ENCODE measurements around the gene CCDC152.

CCDC152 gene

GRCh38 chr5:42785756-42786155, 29.1 kb downstream of the CCDC152 start:
- TF ChIP-seq CTCF (conservative IDR thresholded peaks at IDR 0.05; ENCODE audit: low read length) = no peak
- no peak for TF ChIP-seq EZH2phosphoT487 (IDR thresholded peaks at IDR 0.05; ENCODE audit: borderline replicate concordance)
- Histone ChIP-seq H3K9me2 (replicated peaks; ENCODE audit: low read depth, low read length) (no peaks in the 10 kb centered on the region), H3K9me3 (ENCODE audit: insufficient read depth, low read depth, low read length) (peaks cover 20% of the 10 kb centered on the region; the same call in 1 of the 2 replicates)

GRCh38 chr5:42787073-42787472, 30.5 kb downstream of the CCDC152 start:
- no peaks in the 10 kb centered on the region for H4K20me1 ChIP-seq (ENCODE audit: insufficient read depth, low read length, poor library complexity, severe bottlenecking)
- TF ChIP-seq EZH2phosphoT487 (IDR thresholded peaks at IDR 0.05; ENCODE audit: borderline replicate concordance) (no peak), CTCF (conservative IDR thresholded peaks at IDR 0.05; ENCODE audit: low read length) (no peak)
- peaks cover 20% of the 10 kb centered on the region; the same call in 1 of the 2 replicates for H3K9me3 ChIP-seq (ENCODE audit: insufficient read depth, low read depth, low read length)
- no peaks in the 10 kb centered on the region for H3K79me2 ChIP-seq (ENCODE audit: insufficient read depth, low read length)
- H3K4me2 ChIP-seq (ENCODE audit: low read depth, low read length, poor library complexity, severe bottlenecking) = no peak overlapping the region
- H3K4me3 ChIP-seq (ENCODE audit: low read length, poor library complexity, severe bottlenecking) = no peak overlapping the region
- no peaks in the 10 kb centered on the region for H3K36me3 ChIP-seq (ENCODE audit: insufficient read depth, low read length)
- no peak overlapping the region for H2AFZ ChIP-seq (ENCODE audit: low read length)
- no peaks in the 10 kb centered on the region for H3F3A ChIP-seq (ENCODE audit: low read depth)
- no peak overlapping the region for H3K9ac ChIP-seq (ENCODE audit: low read depth, low read length, poor library complexity, severe bottlenecking)
- H3K4me1 ChIP-seq (ENCODE audit: insufficient read depth, low read length, poor library complexity, severe bottlenecking) = peaks cover 19% of the 10 kb centered on the region
- H3K9me2 ChIP-seq (replicated peaks; ENCODE audit: low read depth, low read length) = no peaks in the 10 kb centered on the region
- no peaks in the 10 kb centered on the region for H3K27me3 ChIP-seq (ENCODE audit: insufficient read depth, low read length, poor library complexity, severe bottlenecking)

More at GRCh38 chr5:42785756-42786155, 29.1 kb downstream of the CCDC152 start:
- no peak overlapping the region for H3K4me2 ChIP-seq (ENCODE audit: low read depth, low read length, poor library complexity, severe bottlenecking)
- no peaks in the 10 kb centered on the region for H3K27me3 ChIP-seq (ENCODE audit: insufficient read depth, low read length, poor library complexity, severe bottlenecking)
- H3K4me1 ChIP-seq (ENCODE audit: insufficient read depth, low read length, poor library complexity, severe bottlenecking) = peaks cover 6% of the 10 kb centered on the region
- H3F3A ChIP-seq (ENCODE audit: low read depth) = no peaks in the 10 kb centered on the region
- no peaks in the 10 kb centered on the region for H4K20me1 ChIP-seq (ENCODE audit: insufficient read depth, low read length, poor library complexity, severe bottlenecking)
- H2AFZ ChIP-seq (ENCODE audit: low read length) = no peak overlapping the region
- no peaks in the 10 kb centered on the region for H3K36me3 ChIP-seq (ENCODE audit: insufficient read depth, low read length)
- no peak overlapping the region for H3K9ac ChIP-seq (ENCODE audit: low read depth, low read length, poor library complexity, severe bottlenecking)
- no peak overlapping the region for H3K4me3 ChIP-seq (ENCODE audit: low read length, poor library complexity, severe bottlenecking)
- no peaks in the 10 kb centered on the region for H3K79me2 ChIP-seq (ENCODE audit: insufficient read depth, low read length)

- no peaks in the 10 kb centered on the region for H4K20me1 ChIP-seq (ENCODE audit: insufficient read depth, low read length, poor library complexity, severe bottlenecking)
- peaks cover 26% of the 10 kb centered on the region for H3K4me1 ChIP-seq (ENCODE audit: insufficient read depth, low read length, poor library complexity, severe bottlenecking)
- H2AFZ ChIP-seq (ENCODE audit: low read length) = no peak overlapping the region
- H3K9ac ChIP-seq (ENCODE audit: low read depth, low read length, poor library complexity, severe bottlenecking) = no peak overlapping the region
- no peaks in the 10 kb centered on the region for H3K36me3 ChIP-seq (ENCODE audit: insufficient read depth, low read length)
- H3K79me2 ChIP-seq (ENCODE audit: insufficient read depth, low read length) = no peaks in the 10 kb centered on the region
- H3K9me2 ChIP-seq (replicated peaks; ENCODE audit: low read depth, low read length) = no peaks in the 10 kb centered on the region
- no peak overlapping the region for H3K4me3 ChIP-seq (ENCODE audit: low read length, poor library complexity, severe bottlenecking)
- peaks cover 20% of the 10 kb centered on the region; the same call in 1 of the 2 replicates for H3K9me3 ChIP-seq (ENCODE audit: insufficient read depth, low read depth, low read length)
- no peaks in the 10 kb centered on the region for H3K27me3 ChIP-seq (ENCODE audit: insufficient read depth, low read length, poor library complexity, severe bottlenecking)
- no peaks in the 10 kb centered on the region for H3F3A ChIP-seq (ENCODE audit: low read depth)
- TF ChIP-seq EZH2phosphoT487 (IDR thresholded peaks at IDR 0.05; ENCODE audit: borderline replicate concordance) = no peak
- TF ChIP-seq CTCF (conservative IDR thresholded peaks at IDR 0.05; ENCODE audit: low read length) = no peak
- no peak overlapping the region for H3K4me2 ChIP-seq (ENCODE audit: low read depth, low read length, poor library complexity, severe bottlenecking)
These were observed 31.2 kb downstream of the CCDC152 start for GRCh38 chr5:42787845-42788244.
